ENCODE measurements around the gene RXFP2.

The RXFP2 gene

DNA sequence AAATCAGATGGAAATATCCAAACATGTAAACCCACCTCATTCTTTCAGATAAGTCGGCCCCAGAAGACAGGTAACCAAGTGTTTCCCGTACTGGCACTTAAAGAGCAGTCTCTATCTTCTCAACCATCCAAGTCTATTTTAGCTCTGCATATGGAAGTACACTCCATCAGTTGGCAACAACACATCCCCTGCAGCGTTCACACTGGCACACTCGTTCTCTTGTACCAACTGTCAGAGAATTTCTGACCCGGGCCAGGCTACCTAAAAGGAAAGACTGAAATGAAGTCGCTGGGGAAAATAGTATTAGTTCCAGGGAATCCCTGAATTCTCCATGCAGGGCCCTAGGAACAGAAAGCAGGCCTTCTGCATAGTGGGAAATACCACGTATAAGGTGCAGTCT is 109.3 kb downstream of the RXFP2 start:
- no peak overlapping the region for H3K27ac ChIP-seq (ENCODE audit: low read length)
- no peak for TF ChIP-seq EZH2 (optimal IDR thresholded peaks at IDR 0.05; ENCODE audit: low read depth, low read length)
- TF ChIP-seq, protein P1, sequence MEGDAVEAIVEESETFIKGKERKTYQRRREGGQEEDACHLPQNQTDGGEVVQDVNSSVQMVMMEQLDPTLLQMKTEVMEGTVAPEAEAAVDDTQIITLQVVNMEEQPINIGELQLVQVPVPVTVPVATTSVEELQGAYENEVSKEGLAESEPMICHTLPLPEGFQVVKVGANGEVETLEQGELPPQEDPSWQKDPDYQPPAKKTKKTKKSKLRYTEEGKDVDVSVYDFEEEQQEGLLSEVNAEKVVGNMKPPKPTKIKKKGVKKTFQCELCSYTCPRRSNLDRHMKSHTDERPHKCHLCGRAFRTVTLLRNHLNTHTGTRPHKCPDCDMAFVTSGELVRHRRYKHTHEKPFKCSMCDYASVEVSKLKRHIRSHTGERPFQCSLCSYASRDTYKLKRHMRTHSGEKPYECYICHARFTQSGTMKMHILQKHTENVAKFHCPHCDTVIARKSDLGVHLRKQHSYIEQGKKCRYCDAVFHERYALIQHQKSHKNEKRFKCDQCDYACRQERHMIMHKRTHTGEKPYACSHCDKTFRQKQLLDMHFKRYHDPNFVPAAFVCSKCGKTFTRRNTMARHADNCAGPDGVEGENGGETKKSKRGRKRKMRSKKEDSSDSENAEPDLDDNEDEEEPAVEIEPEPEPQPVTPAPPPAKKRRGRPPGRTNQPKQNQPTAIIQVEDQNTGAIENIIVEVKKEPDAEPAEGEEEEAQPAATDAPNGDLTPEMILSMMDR (IDR thresholded peaks at IDR 0.05; ENCODE audit: low read length), result no peak
- H3K9ac ChIP-seq (ENCODE audit: low read length), result no peak overlapping the region
- no peaks in the 10 kb centered on the region for H3K9me2 ChIP-seq (replicated peaks; ENCODE audit: insufficient read depth, low read length)
- no peaks in the 10 kb centered on the region for H3K9me3 ChIP-seq (replicated peaks; ENCODE audit: insufficient read depth, low read length)
- H3K79me2 ChIP-seq (ENCODE audit: low read length), result no peaks in the 10 kb centered on the region
- H2AFZ ChIP-seq (ENCODE audit: low read length), result no peak overlapping the region
- H3K27me3 ChIP-seq (replicated peaks; ENCODE audit: insufficient read depth, low read length), result no peaks in the 10 kb centered on the region
- H3K36me3 ChIP-seq (replicated peaks; ENCODE audit: insufficient read depth, low read length), result no peaks in the 10 kb centered on the region
- no peak overlapping the region for H3K4me2 ChIP-seq (ENCODE audit: low read depth, low read length)
- no peaks in the 10 kb centered on the region for H4K20me1 ChIP-seq (ENCODE audit: insufficient read depth, low read length)
- H3K4me1 ChIP-seq (ENCODE audit: low read length), result no peaks in the 10 kb centered on the region
- peaks cover 4% of the 10 kb centered on the region; the same call in 1 of the 2 replicates for H3F3A ChIP-seq (ENCODE audit: insufficient read depth, low read length)
- no peak overlapping the region for H3K4me3 ChIP-seq (ENCODE audit: low read length)
- no peak for DNase-seq

DNA sequence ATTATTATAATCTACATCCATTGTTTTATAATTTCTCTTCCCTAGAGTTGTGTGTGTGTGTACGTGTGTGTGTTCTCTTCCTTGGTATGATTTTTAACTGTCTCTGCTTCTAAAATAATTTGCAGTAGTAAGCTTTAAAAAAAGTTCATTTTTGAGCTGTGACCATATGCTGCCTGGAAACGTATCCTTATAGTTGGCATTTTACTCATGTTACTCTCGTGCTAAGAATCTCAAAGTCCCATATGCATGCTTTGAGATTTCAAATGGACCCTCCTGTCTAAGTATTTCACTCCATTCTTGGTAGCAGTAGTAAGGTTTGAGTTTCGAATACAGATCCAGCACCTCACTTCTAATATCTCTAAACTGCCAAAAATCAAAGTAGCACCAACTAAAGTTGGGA is 109.9 kb downstream of the RXFP2 start:
- H3K9me3 ChIP-seq (replicated peaks; ENCODE audit: insufficient read depth, low read length), result no peaks in the 10 kb centered on the region
- DNase-seq, result no peak
- no peak overlapping the region for H3K4me3 ChIP-seq (ENCODE audit: low read length)

GRCh38 chr13:31850041-31850555 is 110.8 kb downstream of the RXFP2 start:
- Histone ChIP-seq H3K27me3 (replicated peaks; ENCODE audit: insufficient read depth, low read length) (no peaks in the 10 kb centered on the region), H3K27ac (ENCODE audit: low read length) (no peak overlapping the region), H3F3A (ENCODE audit: insufficient read depth, low read length) (peaks cover 4% of the 10 kb centered on the region; the same call in 1 of the 2 replicates), H3K36me3 (replicated peaks; ENCODE audit: insufficient read depth, low read length) (no peaks in the 10 kb centered on the region), H4K20me1 (ENCODE audit: insufficient read depth, low read length) (no peaks in the 10 kb centered on the region), H2AFZ (ENCODE audit: low read length) (no peak overlapping the region), H3K9me2 (replicated peaks; ENCODE audit: insufficient read depth, low read length) (no peaks in the 10 kb centered on the region), H3K4me2 (ENCODE audit: low read depth, low read length) (no peak overlapping the region), H3K79me2 (ENCODE audit: low read length) (no peaks in the 10 kb centered on the region), H3K9me3 (replicated peaks; ENCODE audit: insufficient read depth, low read length) (no peaks in the 10 kb centered on the region), H3K4me3 (ENCODE audit: low read length) (no peak overlapping the region), H3K9ac (ENCODE audit: low read length) (no peak overlapping the region), H3K4me1 (ENCODE audit: low read length) (no peaks in the 10 kb centered on the region)
- DNase-seq, result no peak
- TF ChIP-seq EZH2 (optimal IDR thresholded peaks at IDR 0.05; ENCODE audit: low read depth, low read length) (no peak), EZH2phosphoT487 (IDR thresholded peaks at IDR 0.05; ENCODE audit: low read length) (no peak)
- TF ChIP-seq, protein P1 (IDR thresholded peaks at IDR 0.05; ENCODE audit: low read length), result no peak

More for the DNA sequence above, 109.9 kb downstream of the RXFP2 start:
- no peaks in the 10 kb centered on the region for H3K9me2 ChIP-seq (replicated peaks; ENCODE audit: insufficient read depth, low read length)
- no peaks in the 10 kb centered on the region for H3K27me3 ChIP-seq (replicated peaks; ENCODE audit: insufficient read depth, low read length)
- no peaks in the 10 kb centered on the region for H4K20me1 ChIP-seq (ENCODE audit: insufficient read depth, low read length)
- H3K36me3 ChIP-seq (replicated peaks; ENCODE audit: insufficient read depth, low read length), result no peaks in the 10 kb centered on the region
- no peak overlapping the region for H3K9ac ChIP-seq (ENCODE audit: low read length)
- H3K79me2 ChIP-seq (ENCODE audit: low read length), result no peaks in the 10 kb centered on the region
- H3K4me1 ChIP-seq (ENCODE audit: low read length), result no peaks in the 10 kb centered on the region
- peaks cover 4% of the 10 kb centered on the region; the same call in 1 of the 2 replicates for H3F3A ChIP-seq (ENCODE audit: insufficient read depth, low read length)
- no peak overlapping the region for H3K4me2 ChIP-seq (ENCODE audit: low read depth, low read length)
- TF ChIP-seq EZH2phosphoT487 (IDR thresholded peaks at IDR 0.05; ENCODE audit: low read length) (no peak), EZH2 (optimal IDR thresholded peaks at IDR 0.05; ENCODE audit: low read depth, low read length) (no peak)
- TF ChIP-seq, protein P1 (IDR thresholded peaks at IDR 0.05; ENCODE audit: low read length), result no peak
- no peak overlapping the region for H2AFZ ChIP-seq (ENCODE audit: low read length)
- H3K27ac ChIP-seq (ENCODE audit: low read length), result no peak overlapping the region

Measured in MM.1S (cell line).